ENCODE data around the gene ASPG.

ASPG gene

DNA sequence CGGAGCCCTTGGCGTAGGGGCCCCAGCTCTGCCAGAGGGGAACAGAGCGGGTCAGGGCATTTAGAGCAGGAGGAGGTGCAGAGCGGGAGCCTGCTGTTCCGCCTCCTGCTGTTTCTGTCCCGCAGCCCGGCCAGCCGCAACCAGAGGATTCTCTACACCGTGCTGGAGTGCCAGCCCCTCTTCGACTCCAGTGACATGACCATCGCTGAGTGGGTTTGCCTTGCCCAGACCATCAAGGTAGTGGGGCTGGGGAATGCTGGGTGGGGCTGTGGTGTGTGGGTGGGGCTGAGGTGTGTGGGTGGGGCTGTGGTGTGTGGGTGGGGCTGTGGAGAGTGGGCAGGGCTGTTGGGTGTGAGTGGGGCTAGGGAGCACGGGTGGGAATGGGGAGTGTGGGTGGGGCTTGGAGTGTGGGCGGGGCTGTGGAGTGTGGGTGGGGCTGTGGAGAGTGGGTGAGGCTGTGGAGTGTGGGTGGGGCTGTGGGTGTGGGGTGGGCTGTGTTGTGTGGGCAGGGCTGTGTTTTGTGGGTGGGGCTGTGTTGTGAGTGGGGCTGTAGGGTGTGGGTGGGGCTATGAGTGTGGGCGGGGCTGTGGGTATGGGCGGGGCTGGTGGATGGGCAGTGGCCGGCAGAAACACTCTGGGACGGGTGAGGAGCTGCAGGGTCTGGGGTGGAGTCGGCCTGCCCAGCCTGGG lies 8.0 kb downstream of the ASPG start:
- DNase-seq (ENCODE audit: low spot score), result no peak

DNA sequence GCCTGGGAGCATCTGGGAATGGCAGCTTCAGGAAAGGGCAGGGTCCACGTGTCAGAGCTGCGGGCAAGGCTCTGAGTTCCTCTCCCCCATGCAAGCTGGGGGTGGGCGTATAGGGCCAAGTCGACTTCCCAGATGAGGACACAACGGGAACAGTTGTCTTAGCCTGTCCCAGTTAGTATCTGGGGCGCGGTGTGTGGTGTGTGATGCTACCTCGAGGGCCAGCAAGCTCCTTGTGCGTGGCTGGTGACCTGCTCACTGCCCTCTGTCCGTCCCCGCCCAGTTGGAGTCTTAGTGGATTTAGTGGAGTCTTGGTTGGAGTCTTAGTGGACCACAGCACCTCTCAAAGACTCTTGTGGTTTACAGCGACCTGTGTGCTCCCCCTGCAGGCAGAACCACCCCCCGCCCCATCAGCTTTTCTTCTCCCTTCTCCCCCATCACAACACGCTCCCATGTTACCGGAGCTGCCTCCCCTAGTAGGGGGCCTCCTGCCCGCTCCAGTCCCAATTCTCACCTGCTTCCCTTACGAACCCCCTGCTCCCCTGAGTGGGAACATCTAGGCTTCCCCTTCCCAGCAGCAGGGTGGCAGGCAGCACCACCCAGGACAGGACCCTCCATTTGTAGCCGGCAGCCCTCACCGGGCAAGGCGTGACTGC lies 8.7 kb downstream of the ASPG start:
- no peak for DNase-seq (ENCODE audit: low spot score)

GRCh38 chr14:104094709-104095425 lies 9.4 kb downstream of the ASPG start:
- peak; percentile 63 for DNase-seq (ENCODE audit: low spot score)

DNA sequence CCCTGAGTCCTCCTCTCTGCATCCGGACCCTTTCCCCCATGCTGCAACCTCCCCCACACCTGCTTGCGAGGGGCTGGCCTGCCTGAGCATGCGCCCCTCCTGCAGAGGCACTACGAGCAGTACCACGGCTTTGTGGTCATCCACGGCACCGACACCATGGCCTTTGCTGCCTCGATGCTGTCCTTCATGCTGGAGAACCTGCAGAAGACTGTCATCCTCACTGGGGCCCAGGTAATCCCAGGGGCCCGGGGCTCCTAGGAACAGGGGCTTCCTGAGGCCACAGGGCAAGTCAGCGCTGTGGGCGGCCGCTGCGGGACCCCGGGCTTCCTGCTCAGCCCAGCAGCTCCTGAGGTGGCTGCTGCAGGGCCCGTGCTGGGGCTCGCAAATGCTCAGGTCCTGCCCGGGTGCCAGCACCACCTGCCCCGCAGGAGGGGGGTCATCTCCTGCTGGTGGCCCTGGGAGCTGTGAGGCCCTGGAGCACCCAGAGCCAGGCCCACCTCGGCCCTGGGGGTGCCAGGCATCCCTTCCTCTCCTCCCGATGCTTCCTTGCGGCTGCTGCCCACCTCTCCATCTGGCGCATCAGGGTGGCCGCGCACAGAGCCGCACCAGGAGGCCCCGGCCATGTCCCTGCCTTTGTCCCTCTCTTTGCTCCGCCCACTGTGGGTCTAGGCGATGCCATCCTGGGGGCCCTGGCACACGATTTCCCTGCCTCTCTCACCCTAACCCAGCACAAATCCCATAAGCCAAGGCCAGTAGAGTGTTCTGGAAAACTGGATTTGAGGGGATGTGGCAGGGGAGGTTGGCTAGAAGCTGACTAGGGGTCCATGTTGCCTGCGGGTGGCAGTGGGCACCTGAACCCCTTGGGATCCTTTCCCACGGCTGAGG lies 10.2 kb downstream of the ASPG start:
- DNase-seq (ENCODE audit: low spot score), result no peak

DNA sequence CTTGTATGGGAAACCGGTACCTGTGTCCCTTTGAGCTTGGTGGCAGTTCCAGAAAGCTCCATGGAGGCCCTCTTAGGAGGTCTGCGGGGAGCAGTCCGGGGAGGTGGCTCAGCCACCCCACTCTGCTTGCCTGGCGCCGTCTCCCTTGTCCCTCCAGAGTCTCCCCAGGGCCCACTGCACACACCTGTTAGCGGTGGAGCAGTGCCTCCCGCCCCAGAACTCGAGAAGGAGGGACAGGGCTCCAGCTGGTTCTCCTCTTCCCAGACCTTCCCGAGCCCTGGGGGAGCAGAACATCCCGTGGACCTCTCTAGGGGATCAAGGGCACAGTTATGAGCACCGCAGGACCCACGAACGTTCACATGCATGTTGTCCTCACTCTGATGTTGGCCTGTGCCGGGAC lies 10.8 kb downstream of the ASPG start:
- DNase-seq (ENCODE audit: low spot score), result no peak

GRCh38 chr14:104096751-104097700 lies 11.5 kb downstream of the ASPG start:
- DNase-seq (ENCODE audit: low spot score), result no peak

GRCh38 chr14:104098272-104099095 lies 13.0 kb downstream of the ASPG start:
- DNase-seq (ENCODE audit: low spot score), result no peak

GRCh38 chr14:104099096-104100041 lies 13.9 kb downstream of the ASPG start:
- DNase-seq (ENCODE audit: low spot score), result no peak

GRCh38 chr14:104100171-104101085 lies 14.9 kb downstream of the ASPG start:
- no peak for DNase-seq (ENCODE audit: low spot score)

- DNase-seq (ENCODE audit: low spot score), result no peak
Observed at GRCh38 chr14:104101086-104101621, 15.7 kb downstream of the ASPG start.

GRCh38 chr14:104101651-104102281 lies 16.3 kb downstream of the ASPG start:
- no peak for DNase-seq (ENCODE audit: low spot score)

DNA sequence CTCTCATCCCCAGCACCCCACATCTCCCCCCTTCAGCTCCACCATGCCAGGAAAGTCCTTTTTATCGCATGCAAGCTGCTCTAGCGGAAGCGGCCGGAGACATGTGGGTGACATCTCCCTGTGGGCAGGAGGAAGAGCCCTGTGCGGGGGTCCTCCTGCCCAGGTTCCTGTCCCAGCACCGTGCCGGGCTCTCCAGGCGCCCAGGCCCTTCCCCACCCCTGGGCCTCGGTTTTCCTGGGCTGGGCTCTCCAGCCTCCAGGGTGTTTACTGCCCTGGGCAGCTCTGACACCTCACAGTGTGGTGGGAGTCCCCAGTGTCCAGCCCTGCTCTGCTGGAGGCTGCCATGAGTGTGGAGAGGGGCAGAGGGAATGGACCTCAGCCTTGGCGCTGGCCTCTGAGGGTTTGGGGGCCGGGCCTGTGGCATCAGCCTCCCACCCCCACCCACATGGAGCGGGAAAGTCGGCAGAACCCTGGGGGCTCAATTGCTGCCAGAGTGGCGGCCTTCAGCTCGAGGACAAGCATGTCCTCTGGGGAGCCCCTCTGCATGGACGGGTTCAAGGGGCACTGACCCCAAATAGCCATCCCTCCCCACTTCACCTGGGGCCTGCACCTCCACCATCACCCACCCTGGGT lies 16.9 kb downstream of the ASPG start:
- DNase-seq (ENCODE audit: low spot score), result no peak

GRCh38 chr14:104103061-104103445 lies 17.6 kb downstream of the ASPG start:
- no peak for DNase-seq (ENCODE audit: low spot score)

DNA sequence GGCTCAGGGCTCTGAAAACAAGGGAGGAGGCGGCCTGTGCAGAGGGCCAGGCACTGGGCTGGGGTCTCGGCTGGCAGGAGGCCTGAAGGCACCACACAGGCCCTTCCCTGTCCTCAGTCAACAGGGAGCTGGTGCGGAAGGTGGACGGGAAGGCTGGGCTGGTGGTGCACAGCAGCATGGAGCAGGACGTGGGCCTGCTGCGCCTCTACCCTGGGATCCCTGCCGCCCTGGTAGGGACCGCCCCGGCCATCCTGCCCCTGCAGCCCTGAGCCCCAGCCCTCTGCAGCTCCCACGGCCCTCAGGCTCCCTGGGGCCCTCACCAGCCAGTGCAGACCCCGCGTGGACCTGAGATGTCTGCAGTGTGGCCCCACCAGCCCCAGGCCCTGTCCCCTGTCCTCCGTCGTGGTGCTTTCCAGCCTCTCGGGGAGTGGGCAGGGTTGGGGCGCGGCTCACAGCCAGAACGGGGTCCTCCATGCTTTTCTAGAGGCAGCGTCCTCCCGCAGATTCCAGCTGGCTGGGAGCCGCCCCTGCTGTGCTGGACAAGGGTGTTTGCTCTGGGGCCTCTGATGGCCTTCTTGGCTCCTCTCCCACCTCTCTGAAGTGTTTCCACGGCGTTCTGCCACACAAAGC lies 18.1 kb downstream of the ASPG start:
- DNase-seq (ENCODE audit: low spot score), result no peak

DNA sequence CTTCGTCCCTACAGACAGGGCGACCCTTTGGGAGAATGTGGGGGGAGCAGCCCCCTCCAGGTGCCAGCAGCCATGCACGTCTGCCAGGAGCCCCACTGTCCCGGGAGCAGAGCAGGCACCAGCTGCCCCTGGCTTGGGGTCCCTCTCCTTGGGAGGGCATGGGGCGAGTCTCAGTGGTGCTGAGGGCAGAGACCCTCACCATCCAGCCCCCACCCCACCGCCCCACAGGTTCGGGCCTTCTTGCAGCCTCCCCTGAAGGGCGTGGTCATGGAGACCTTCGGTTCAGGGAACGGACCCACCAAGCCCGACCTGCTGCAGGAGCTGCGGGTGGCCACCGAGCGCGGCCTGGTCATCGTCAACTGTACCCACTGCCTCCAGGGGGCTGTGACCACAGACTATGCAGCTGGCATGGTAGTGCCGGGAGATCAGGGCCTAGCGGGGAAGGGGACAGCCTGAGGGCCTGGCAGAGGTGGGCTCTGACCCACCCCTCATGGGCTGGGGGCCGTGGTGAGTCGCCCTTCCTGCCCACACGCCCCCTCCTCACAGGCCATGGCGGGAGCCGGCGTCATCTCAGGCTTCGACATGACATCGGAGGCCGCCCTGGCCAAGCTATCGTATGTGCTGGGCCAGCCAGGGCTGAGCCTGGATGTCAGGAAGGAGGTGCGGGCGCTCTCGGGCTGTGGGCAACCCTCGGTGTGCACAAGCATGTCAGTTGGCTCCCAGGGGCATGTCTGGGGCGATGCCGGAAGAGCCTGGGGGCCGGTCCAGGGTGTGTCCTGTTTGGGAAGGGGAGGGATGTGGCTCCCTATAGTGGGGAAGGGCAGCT lies 18.8 kb downstream of the ASPG start:
- DNase-seq (ENCODE audit: low spot score), result no peak

Measured in CD4-positive, alpha-beta T cell treated with Interleukin-6 at 100 ng/mL for 8 hours (primary cell).